GM18858 (cell line): Measurements from ENCODE around the gene MAML2.

Experiments
- ATAC-seq: cut with Tn5 transposase; IDR thresholded peaks from one replicate; pipeline ENCODE4 v1.9.1; 2021; ENCODE audit not compliant: unreplicated experiment

Gene MAML2

GRCh38 chr11:96318850-96319249 lies 24.1 kb downstream of the MAML2 start:
- ATAC-seq, result no peak

DNA sequence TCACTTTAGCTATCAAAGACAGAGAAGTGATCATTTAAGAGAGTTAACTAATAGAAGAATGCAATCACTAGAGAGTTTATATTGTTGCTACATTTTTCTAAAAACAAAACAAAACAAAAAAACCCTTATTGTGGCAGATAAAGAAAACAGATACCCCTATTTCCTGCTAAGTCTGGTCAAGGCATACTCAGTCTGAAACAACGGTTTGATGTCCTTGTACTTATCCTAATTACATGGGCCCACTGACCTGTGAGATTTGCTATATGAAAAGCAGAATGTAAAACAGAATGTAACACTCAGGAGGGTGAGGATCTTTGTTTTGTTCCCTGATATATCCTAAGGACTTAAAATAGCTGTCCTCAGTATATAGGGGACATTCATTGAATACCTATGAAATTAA lies 24.6 kb downstream of the MAML2 start:
- no peak for ATAC-seq

GRCh38 chr11:96317985-96318384 lies 25.0 kb downstream of the MAML2 start:
- ATAC-seq, result no peak

DNA sequence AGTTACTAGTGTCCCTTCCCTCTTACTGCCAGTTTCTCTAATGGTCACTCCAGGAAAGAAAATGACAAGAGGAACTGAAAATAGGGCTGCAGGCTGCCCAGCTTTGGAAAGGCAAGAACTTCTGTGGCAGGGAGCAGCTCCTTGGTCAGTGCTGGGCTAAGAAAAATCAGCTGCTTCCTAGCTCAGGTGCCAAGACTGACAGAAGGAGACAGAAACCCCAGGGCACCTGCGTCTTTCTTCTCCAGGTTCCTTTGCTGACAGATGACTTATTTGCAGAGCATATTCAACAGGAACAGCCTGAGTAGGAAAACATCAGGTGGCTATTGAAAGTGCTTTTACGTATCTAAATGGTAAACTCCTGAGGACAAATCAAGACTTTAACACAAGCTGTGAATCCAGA lies 25.4 kb downstream of the MAML2 start:
- no peak for ATAC-seq

DNA sequence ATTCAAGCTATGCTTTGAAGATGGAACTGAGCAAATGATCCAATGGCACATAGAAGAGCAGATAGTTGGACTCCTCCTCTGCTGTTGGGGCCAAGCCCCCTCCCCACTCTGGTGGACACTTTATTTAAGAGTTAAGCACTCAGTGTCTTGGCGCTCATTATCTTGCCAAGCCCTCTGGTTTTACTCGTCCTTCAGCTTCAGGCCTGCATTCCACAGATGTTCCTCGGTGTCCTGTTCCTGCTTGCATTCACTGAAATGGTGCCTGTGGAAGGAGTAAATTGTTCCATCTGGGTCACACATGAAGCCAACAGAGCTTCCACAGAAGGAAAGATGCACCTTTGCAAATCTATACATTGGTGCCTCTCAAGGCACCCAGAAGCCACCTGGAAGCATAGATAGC lies 26.1 kb downstream of the MAML2 start:
- ATAC-seq, result no peak

DNA sequence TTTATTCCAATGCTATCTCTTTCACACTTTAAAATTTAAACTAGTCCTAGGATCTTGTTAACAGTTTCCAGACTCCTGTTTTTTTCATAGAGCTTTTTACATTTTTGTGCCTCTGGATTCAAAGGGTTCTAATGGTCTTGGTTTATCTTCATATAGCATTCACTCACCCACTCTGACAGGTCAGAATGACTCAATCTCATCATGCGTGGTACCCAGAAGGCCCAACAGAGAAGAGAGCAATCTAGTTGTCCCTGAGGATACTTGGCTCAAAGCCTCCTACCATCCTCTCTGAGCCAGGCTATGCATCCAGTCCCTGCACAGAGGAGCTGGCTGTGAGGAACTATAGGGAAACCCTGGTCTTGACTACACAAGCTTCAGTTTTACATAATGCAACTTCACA lies 27.5 kb downstream of the MAML2 start:
- ATAC-seq, result no peak

- ATAC-seq, result no peak
These were observed 28.5 kb downstream of the MAML2 start for GRCh38 chr11:96314326-96315020.

- no peak for ATAC-seq
These were observed 29.8 kb downstream of the MAML2 start for GRCh38 chr11:96313163-96313562.

DNA sequence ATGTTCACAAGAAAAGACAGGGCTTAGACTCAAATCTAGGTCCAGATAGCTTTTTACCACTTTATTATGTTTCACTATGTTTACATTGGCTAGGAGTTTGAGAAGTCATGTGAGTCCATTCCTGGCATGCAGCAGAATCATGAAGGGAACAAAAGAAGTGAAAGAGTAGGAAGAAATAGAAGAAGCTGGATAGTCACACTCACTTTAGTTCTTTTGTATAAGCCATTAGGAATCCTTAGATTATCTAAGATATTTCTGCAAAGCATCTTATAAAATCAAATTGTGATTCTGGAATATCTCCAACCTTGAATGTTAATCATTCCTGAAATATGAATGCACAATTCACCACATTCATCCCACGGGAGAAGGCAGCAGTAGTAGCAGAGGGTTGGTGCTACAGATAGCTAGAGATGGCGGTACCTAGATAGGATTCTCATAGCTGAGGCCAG lies 31.9 kb downstream of the MAML2 start:
- ATAC-seq, result no peak

GRCh38 chr11:96310236-96310635 lies 32.8 kb downstream of the MAML2 start:
- no peak for ATAC-seq

GRCh38 chr11:96309643-96310017 lies 33.4 kb downstream of the MAML2 start:
- ATAC-seq, result no peak

GRCh38 chr11:96309016-96309642 lies 33.9 kb downstream of the MAML2 start:
- ATAC-seq, result no peak

DNA sequence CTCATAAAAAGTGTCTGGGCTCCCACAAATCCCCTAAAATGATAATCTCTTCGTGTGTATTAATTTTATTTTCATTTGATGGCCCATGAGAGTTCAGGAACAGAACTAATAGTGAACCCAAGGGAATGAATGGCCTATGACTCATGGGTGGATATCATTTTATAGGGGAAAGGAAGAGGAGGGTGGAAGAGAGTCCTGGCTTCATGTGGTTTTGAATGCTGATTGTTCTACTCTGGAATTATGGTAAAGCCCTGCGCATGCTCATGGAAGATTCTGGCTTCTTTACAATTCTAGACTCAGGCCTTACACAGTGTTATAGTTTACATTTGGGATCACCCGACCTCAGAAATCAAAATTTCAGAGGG lies 35.2 kb downstream of the MAML2 start:
- no peak for ATAC-seq

- no peak for ATAC-seq
These were observed 35.8 kb downstream of the MAML2 start for GRCh38 chr11:96306933-96307775.

DNA sequence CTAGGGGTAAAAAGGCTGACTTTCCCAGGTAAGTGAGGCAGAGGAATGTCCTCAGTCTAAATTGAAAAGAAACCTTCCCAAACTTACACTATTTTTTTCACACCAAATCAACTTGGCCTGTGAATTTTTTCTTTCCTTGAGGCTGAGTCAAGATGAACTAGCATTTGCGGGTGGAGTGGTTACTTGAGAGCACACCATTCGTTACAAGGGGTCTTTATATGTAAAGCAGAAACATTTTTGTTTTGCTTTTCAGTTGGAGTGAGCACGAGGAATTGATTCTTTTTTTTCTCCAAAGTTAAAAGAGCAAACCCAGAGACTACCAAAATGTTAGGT lies 36.4 kb downstream of the MAML2 start:
- ATAC-seq, result no peak

DNA sequence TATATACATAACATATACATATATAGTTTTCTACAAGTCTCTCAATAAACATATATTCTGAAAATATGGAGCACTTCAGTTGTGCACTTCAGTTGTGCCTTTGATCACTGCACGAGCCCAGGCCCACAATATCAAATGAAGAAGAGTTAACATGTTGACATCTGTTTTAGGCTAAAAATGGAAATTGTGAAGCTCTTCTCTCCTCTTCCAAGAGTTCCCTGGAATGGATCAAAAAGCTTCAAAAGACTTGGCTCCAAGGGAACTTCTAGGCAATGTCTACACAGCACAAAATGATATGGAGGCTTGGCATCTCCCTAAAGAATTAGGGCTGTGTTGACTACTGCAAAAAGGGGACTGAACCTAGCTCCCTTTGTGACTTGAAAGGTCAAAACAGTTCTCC lies 36.9 kb downstream of the MAML2 start:
- ATAC-seq, result no peak

- ATAC-seq, result no peak
These were observed 39.0 kb downstream of the MAML2 start for GRCh38 chr11:96303980-96304379.

- no peak for ATAC-seq
These were observed 39.9 kb downstream of the MAML2 start for GRCh38 chr11:96303064-96303463.

GRCh38 chr11:96301818-96302217 lies 41.2 kb downstream of the MAML2 start:
- no peak for ATAC-seq

DNA sequence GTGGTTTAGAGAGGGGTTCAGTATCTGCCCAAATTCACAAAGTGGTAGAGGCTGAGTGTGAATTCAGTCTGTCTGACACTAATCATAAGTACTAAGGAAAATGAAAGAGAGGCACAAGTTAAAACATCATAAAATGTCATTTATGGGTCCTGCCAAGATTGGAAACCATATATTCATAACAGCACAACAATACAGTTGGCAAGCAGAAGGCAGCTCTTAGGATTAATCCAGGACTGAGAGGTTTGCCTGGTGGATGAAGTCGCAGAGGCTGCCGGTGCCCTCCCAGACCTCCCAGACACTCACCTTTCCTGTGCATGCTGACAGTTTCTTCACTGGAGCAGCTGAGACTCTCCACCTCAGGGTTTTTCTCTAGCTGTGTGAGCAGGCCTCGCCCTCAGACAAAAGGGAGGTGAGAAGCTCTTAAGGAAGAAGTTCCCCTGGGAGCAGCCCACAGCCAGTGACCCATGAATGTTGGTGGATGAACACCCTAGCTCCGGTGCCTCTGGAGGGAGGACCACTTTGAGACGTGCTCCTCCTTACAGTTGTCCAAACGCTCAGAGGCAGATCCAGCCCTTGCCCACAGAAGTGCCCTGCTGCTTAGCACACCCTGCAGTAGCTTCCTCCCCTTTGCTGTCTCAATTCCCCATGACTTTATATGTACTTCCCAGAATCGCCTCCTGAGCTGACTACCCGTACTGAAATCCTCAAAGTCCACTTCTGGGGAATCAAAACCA lies 43.7 kb downstream of the MAML2 start:
- no peak for ATAC-seq

DNA sequence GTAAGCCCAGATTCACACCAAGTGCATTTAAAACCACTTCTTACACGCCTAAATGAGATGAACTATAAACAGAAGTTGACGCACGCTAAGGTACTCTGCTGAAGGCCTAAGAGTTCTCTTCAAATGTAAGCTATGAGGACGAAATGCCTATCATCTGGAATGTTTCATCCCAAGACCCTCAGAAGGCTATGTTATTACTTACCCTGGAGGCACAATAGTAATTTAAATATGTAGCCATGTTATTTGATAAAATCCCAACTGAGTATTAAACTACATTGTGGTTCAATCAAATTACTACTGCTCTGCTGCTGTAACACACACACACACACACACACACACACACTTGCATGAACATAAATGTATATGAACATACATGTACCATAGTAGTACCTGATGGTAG lies 47.6 kb downstream of the MAML2 start:
- ATAC-seq, result no peak

DNA sequence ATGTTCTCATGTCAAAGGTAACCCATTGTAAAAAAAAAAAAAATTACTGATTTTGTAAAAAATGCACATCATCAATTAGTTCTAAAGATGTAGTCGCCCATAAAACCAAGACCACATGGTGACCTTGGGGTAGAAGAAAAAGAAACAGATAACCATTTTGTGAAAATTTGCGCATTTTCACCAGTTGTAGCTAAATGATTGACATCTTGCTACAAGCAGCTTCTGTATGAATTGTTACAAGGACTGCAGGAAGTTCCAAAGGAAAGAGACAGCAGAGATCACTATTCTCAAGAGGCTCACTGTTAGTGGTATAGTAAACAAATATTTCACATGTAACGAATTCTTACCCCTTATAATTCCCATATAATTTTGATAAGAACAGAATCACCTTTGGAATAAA lies 48.7 kb downstream of the MAML2 start:
- ATAC-seq, result no peak
